Psoas muscle (tissue), 8 donors: Measurements from ENCODE around the gene DOC2A. TPM values are rescaled to one million over a fixed set of nuclear protein-coding genes. Genes with fewer than 3 reads are reported as not detected.

Experiments used
- ATAC-seq, 4 donors: fragments of 200-7000 bp; cut with Tn5 transposase; one replicate each; pipeline ENCODE4 v1.9.1; 2020; ENCODE audit warnings: moderate library complexity in 3 of 4, mild to moderate bottlenecking in 2 of 4
- DNase-seq, 2 donors: peaks; one replicate each; pipeline ENCODE4 v3.0.0-alpha.2; 2020
- H3K27ac ChIP-seq: fragments of 200-600 bp; one replicate; pipeline ENCODE4 v1.8.0; 2022
- H3K27me3 ChIP-seq, 3 donors: fragments of 200-600 bp in 1 of 3; one replicate each; pipeline versions ENCODE4 v1.6.1 to v1.8.0; 2013 to 2022; ENCODE audit warnings: low read length in 2 of 3, mild to moderate bottlenecking in 2 of 3, moderate library complexity in 1 of 3; ENCODE audit not compliant: insufficient read depth in 3 of 3
- H3K36me3 ChIP-seq, 2 donors: fragments of 200-600 bp in 1 of 2; one replicate each; pipeline versions ENCODE4 v1.6.1 to v1.8.0; 2013 to 2022; ENCODE audit warnings: low read depth in 1 of 2, mild to moderate bottlenecking in 1 of 2, moderate library complexity in 1 of 2; ENCODE audit not compliant: insufficient read depth in 1 of 2
- H3K4me1 ChIP-seq: fragments of 200-600 bp; one replicate; pipeline ENCODE4 v1.8.0; 2022
- H3K4me3 ChIP-seq: fragments of 200-600 bp; one replicate; pipeline ENCODE4 v1.8.0; 2022; ENCODE audit warnings: mild to moderate bottlenecking
- H3K9me3 ChIP-seq: fragments of 200-600 bp; one replicate; pipeline ENCODE4 v1.8.0; 2022
- CTCF ChIP-seq: fragments of 200-600 bp; IDR thresholded peaks from one replicate; pipeline ENCODE4 v1.8.0; 2022; ENCODE audit warnings: antibody characterized with exemption
- WGBS, 3 donors: extraction: QIAGEN DNeasy Blood & Tissue Kit; methylation state at CpG; one replicate each; pipeline versions ENCODE4 v1.1.6 to v1.1.7; 2013; 5-methylcytosine and 5-hydroxymethylcytosine counted together
- intact Hi-C, 2 donors: fragments of 100-400 bp; cut with DNase I; formaldehyde crosslinking; loops; one replicate each; pipeline versions ENCODE4 v1.11.0 to v1.14.2; 2022
- polyA plus RNA-seq, 3 donors: library from polyadenylated mRNA; stranded (reverse); fragments of 200-250 nt; gene quantifications; one replicate each; pipeline ENCODE4 v1.2.3, GENCODE V29; 2013
- total RNA-seq, 4 donors: library from RNA; stranded (reverse); fragmentation: NEBNext Ultra II Directional in 2 of 4; extraction: Animal tissue kit (Norgen Biotek cat#: 25700) in 2 of 4; gene quantifications; one replicate each; pipeline versions ENCODE4 v1.2.1 to v1.2.4, GENCODE V29; 2021 to 2023
- donor health status: healthy with polysubstance abuse.
- donor health status: DM: no; HTN: no; CAD: no; lungs with moderate emphysema.
- donor health status: Bipolar disorder and iron deficiency.
- donor health status: healthy.
- donor health status: DM: yes; HTN: yes; CAD: no.
- donor health status: DM: no; HTN: no; CAD: no.
- donor health status: DM: no; HTN: no; CAD: no.
- donor health status: DM: yes; HTN: yes; CAD: no.

DOC2A gene
- total and polyA plus RNA-seq, 7 donors, result 0.11 to 0.51 (median 0.15) TPM; not detected in 2

- WGBS, 3 donors, result 25 to 27% (median 27%) methylated on average over 23 of the region's 23 CpGs
- Histone ChIP-seq H3K27ac (no peak overlapping the region), H3K27me3 (peaks cover 0 to 67% (median 15%) of the 10 kb centered on the region in 3 donors), H3K4me1 (peaks cover 2% of the 10 kb centered on the region), H3K36me3 (no peaks in the 10 kb centered on the region), H3K9me3 (no peaks in the 10 kb centered on the region), H3K4me3 (no peak overlapping the region)
- no peak for TF ChIP-seq CTCF
- ATAC-seq (no peak), DNase-seq (no peak)
- intact Hi-C loops, result no loop called here
Measured at GRCh38 chr16:30030011-30030685, 19.3 kb upstream of the DOC2A start.

- intact Hi-C loops, result loop anchor here in 1 of 2 donors (10.0 kb wide), 1 partner anchor 334 kb away; no protein-coding TSS in a partner anchor
- H3K27ac ChIP-seq, result no peak overlapping the region
- DNase-seq, result no peak
- no peaks in the 10 kb centered on the region for H3K9me3 ChIP-seq
- peak; percentile 32 to 74 (median 70) for ATAC-seq
- peaks cover 0 to 60% (median 15%) of the 10 kb centered on the region in 3 donors for H3K27me3 ChIP-seq
- no peak for TF ChIP-seq CTCF
- H3K36me3 ChIP-seq, result no peaks in the 10 kb centered on the region
- no peak overlapping the region for H3K4me3 ChIP-seq
- peaks cover 2% of the 10 kb centered on the region for H3K4me1 ChIP-seq
- WGBS, 3 donors, result 6 to 10% (median 7%) methylated on average over 15 to 18 of the region's 18 CpGs
Measured at GRCh38 chr16:30028438-30029076, 17.7 kb upstream of the DOC2A start.

- Histone ChIP-seq H3K27me3 (peaks cover 0 to 52% (median 15%) of the 10 kb centered on the region in 3 donors), H3K36me3 (no peaks in the 10 kb centered on the region), H3K4me3 (no peak overlapping the region), H3K27ac (no peak overlapping the region), H3K4me1 (peaks cover 2% of the 10 kb centered on the region), H3K9me3 (no peaks in the 10 kb centered on the region)
- no peak for TF ChIP-seq CTCF
- 20 to 31% (median 24%) methylated on average over 12 to 13 of the region's 13 CpGs for whole genome bisulfite sequencing, 3 donors
- ATAC-seq (peak in 2 of 4 donors; percentile 11 to 28), DNase-seq (no peak)
- intact Hi-C loops, result loop anchor here in 1 of 2 donors (10.0 kb wide), 1 partner anchor 333 kb away; no protein-coding TSS in a partner anchor
Measured at GRCh38 chr16:30027588-30028437, 17.0 kb upstream of the DOC2A start.

GRCh38 chr16:30026449-30026848, 15.6 kb upstream of the DOC2A start:
- DNase-seq (no peak), ATAC-seq (no peak)
- no peaks in the 10 kb centered on the region for H3K36me3 ChIP-seq
- H3K27ac ChIP-seq, result no peak overlapping the region
- 87 to 90% (median 89%) methylated on average over 18 of the region's 18 CpGs for WGBS, 3 donors
- TF ChIP-seq CTCF, result no peak
- intact Hi-C loops, result loop anchor here in 1 of 2 donors (10.0 kb wide), 1 partner anchor 332 kb away; no protein-coding TSS in a partner anchor
- H3K4me3 ChIP-seq, result no peak overlapping the region
- H3K4me1 ChIP-seq, result peaks cover 2% of the 10 kb centered on the region
- H3K27me3 ChIP-seq, result peaks cover 0 to 41% (median 11%) of the 10 kb centered on the region in 3 donors
- no peaks in the 10 kb centered on the region for H3K9me3 ChIP-seq
